Measurements from ENCODE around the gene C9orf50. TPM values are rescaled to one million over a fixed set of nuclear protein-coding genes. Genes with fewer than 3 reads are reported as not detected.

Gene C9orf50
- total RNA-seq, 1 donor, result not detected

DNA sequence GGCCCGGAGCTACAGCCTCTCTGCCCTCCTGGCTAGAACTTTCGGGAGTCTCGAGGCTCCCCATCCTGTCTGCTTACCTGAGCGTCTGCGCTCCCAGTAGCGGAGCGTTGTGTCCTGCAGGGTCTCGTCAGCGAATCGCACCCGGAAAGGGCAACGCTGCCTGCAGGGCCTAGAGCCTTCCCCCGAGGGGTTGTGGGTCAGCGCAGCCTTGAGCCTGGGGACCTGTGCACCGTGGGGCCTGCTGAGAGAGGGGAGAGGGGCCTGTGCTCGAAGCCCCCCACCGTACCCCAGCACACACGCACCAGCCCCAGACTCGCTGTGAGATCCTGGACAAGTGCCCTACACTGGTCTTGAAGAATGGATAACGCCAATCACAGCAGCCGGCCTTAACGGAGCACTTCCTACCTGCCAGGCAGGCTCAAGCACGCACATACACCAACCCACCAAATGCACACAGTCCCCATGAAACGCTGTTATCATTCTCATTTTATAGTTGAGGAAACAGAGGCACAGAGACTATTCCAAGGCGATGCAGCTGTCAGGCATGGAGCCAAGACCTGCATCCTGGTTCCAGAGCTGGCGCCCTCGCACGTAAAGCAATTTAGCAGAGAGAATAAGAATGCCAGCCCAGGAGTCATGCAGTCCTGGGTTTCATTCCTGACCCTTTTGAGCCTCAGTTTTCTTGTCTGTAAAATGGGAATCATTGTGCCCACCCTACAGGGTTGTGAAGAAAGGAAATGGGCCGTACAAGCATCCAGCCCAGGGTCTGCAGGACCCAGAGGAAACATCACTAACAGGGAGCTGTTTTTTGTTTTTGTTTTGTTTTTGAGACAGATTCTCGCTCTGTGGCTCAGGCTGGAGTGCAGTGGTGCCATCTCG is 5.3 kb downstream of the C9orf50 start:
- H3K4me3 ChIP-seq (ENCODE audit: low read depth, low read length), result no peak overlapping the region
- TF ChIP-seq, protein P1, sequence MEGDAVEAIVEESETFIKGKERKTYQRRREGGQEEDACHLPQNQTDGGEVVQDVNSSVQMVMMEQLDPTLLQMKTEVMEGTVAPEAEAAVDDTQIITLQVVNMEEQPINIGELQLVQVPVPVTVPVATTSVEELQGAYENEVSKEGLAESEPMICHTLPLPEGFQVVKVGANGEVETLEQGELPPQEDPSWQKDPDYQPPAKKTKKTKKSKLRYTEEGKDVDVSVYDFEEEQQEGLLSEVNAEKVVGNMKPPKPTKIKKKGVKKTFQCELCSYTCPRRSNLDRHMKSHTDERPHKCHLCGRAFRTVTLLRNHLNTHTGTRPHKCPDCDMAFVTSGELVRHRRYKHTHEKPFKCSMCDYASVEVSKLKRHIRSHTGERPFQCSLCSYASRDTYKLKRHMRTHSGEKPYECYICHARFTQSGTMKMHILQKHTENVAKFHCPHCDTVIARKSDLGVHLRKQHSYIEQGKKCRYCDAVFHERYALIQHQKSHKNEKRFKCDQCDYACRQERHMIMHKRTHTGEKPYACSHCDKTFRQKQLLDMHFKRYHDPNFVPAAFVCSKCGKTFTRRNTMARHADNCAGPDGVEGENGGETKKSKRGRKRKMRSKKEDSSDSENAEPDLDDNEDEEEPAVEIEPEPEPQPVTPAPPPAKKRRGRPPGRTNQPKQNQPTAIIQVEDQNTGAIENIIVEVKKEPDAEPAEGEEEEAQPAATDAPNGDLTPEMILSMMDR (IDR thresholded peaks at IDR 0.05; ENCODE audit: insufficient read depth, low read depth, low read length), result no peak
- no peak for DNase-seq (ENCODE audit: low read depth)

DNA sequence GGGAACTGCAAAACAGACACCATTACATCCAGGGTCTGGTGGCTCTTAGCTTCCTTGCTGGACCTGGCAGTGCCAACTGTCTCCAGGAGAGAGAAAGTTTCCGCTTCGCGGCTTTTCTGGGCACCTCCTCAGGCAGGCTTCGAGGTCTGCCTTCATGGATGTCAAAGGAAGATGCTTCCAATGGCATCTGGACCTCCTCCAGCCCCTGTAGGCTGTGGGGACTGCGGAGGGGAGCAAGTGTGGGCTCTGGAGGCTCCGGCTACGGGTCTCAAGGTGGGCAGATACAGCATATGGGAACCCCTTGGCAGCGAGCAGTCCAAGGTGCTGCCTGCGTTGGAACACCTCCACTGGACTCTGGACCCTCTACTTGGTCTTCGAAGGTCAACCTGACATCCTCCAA is 6.0 kb downstream of the C9orf50 start:
- TF ChIP-seq, protein P1 (IDR thresholded peaks at IDR 0.05; ENCODE audit: insufficient read depth, low read depth, low read length), result no peak
- DNase-seq (ENCODE audit: low read depth), result no peak
- no peak overlapping the region for H3K4me3 ChIP-seq (ENCODE audit: low read depth, low read length)

DNA sequence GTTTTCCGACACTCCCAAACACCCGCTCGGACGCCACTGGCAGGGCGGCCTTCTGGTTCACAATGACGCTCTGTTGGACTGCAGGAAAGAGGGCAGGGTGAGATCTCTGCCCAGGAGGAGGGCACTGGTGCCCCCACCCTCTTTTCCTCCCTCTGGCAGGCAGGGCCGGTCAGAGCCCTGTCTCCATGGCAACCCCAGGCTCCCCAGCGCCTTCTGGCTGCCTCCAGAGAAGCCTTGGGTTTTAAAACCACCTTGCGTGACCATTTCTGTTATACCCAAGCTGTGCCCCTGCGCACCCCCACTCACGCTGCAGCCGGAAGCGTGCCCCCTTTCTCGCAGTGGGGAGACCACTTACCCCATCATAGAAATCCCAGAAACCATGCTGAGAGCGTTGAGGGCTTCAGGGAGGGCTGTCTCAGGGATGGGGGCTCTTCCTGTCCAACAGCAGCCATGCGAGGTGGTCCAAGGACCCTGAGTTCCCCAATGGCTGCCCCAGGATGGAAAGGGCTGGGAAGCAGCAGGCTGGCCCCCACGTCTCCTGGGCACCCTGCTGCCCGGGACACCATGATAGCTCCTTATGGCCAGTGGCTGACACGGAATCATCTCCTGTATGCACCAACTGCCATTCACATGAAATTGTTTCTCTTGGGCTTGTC is 7.3 kb downstream of the C9orf50 start:
- DNase-seq (ENCODE audit: low read depth), result no peak
- no peak overlapping the region for H3K4me3 ChIP-seq (ENCODE audit: low read depth, low read length)
- TF ChIP-seq, protein P1 (IDR thresholded peaks at IDR 0.05; ENCODE audit: insufficient read depth, low read depth, low read length), result no peak

DNA sequence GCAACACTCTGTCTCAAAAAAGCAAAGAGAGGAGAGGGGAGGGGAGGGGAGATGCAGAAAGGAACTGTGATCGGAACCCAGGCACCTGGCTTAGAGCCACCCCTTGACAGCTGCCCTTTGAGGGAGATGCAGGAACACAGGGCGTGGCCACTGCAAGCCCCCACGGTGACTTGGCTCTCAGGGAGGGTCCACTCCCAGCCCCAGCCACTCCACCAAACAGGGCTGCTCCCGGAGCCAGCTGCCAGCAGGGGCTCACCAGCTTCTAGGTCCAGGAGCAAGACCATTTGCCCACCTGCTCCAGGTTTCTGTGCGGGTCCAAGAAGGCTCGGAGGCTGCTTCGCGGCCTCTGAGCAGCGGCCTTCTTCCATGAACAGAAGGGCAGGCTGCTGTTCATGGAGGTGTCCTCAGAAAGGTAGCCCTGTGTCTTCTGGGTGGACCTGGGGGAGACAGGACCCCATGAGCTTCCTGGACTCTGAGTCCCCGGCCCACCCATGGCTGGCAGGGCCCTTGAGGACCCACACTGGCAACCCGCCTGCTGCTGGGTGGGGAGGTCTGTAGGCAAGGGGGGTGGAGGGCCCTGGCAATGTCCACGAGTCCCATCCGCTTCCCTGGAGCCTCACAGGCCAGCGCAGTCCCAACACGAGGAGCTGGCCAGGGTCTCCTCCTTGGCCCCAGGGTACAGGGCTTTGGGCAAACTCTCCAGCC is 7.9 kb downstream of the C9orf50 start:
- TF ChIP-seq, protein P1 (IDR thresholded peaks at IDR 0.05; ENCODE audit: insufficient read depth, low read depth, low read length), result no peak
- H3K4me3 ChIP-seq (ENCODE audit: low read depth, low read length), result no peak overlapping the region
- DNase-seq (ENCODE audit: low read depth), result no peak

DNA sequence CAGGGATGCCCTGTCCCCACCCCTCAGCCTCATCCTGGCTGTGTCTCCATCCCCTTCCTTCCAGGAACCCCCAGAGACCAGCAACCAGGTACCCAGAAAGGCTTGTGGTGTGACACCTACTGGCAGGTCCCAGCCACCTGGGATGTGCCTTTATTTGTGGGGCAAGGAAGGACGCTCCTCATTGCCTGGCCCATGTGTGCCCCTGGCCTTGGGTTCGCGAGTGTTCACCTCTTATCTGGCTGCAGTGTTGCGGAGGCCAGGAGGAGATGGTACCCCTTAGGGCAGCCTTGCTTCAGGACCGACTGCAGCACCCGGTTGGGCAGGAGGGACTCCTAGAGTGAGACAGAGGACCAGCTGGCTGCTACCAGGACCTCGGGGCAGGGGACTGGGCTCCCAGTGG is 8.8 kb downstream of the C9orf50 start:
- TF ChIP-seq, protein P1 (IDR thresholded peaks at IDR 0.05; ENCODE audit: insufficient read depth, low read depth, low read length), result no peak
- H3K4me3 ChIP-seq (ENCODE audit: low read depth, low read length), result no peak overlapping the region
- DNase-seq (ENCODE audit: low read depth), result no peak

DNA sequence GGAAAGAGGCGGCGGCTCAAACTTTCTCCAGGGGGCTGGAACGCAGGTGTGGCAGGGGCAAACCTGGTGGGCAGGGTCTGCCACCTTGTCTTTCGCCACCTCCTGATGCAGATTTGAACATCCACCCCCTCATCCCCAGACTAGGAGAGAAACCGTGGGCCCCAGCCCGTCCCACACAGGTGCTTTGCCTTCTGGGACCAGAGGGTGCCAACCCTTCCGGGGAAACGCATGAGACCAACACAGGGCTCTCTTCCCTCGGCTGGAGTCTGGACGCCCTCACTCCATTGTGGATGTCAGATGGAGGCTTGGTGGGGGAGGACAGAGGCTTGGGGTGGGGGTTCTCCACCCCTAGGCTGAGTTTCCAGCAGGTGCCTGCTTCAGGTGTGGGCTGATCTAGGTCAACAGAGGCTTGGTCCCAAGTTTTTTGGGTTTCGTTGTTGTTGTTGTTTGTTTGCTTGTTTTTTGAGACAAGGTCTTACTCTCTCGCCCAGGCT is 9.5 kb downstream of the C9orf50 start:
- no peak for DNase-seq (ENCODE audit: low read depth)
- TF ChIP-seq, protein P1 (IDR thresholded peaks at IDR 0.05; ENCODE audit: insufficient read depth, low read depth, low read length), result no peak
- H3K4me3 ChIP-seq (ENCODE audit: low read depth, low read length), result no peak overlapping the region

Data from fibroblast of villous mesenchyme (primary cell).